Heart left ventricle (tissue), 16 donors: Measurements from ENCODE around the gene ABHD17B. TPM values are rescaled to one million over a fixed set of nuclear protein-coding genes. Genes with fewer than 3 reads are reported as not detected.

Source experiments
- ATAC-seq, 4 donors: fragments of 200-7000 bp; cut with Tn5 transposase; one replicate each; pipeline ENCODE4 v1.9.1; 2020 to 2022; ENCODE audit warnings: moderate library complexity in 4 of 4, mild to moderate bottlenecking in 3 of 4, moderate number of reproducible peaks in 1 of 4
- DNase-seq, 5 donors: peaks; one replicate each; pipeline ENCODE4 v3.0.0-alpha.2; 2020
- H3K27ac ChIP-seq, 12 donors: fragments of 200-600 bp; sonication (generic) in 4 of 12; one replicate each; pipeline versions ENCODE4 v1.5.0 to v1.8.0; 2016 to 2022; ENCODE audit warnings: mild to moderate bottlenecking in 2 of 12
- H3K27me3 ChIP-seq, 9 donors: fragments of 200-600 bp; sonication (generic) in 2 of 9; one replicate each; pipeline versions ENCODE4 v1.5.1 to v1.8.0; 2016 to 2022; ENCODE audit warnings: mild to moderate bottlenecking in 3 of 9
- H3K36me3 ChIP-seq, 9 donors: fragments of 200-600 bp; sonication (generic) in 2 of 9; one replicate each; pipeline versions ENCODE4 v1.5.0 to v1.8.0; 2018 to 2022; ENCODE audit warnings: mild to moderate bottlenecking in 2 of 9
- H3K4me1 ChIP-seq, 12 donors: fragments of 200-600 bp; sonication (generic) in 4 of 12; one replicate each; pipeline versions ENCODE4 v1.5.0 to v1.8.0; 2016 to 2022; ENCODE audit warnings: mild to moderate bottlenecking in 3 of 12
- H3K4me3 ChIP-seq, 12 donors: fragments of 200-600 bp; sonication (generic) in 4 of 12; one replicate each; pipeline versions ENCODE4 v1.5.0 to v1.8.0; 2017 to 2022; ENCODE audit warnings: mild to moderate bottlenecking in 9 of 12, moderate library complexity in 4 of 12
- H3K9me3 ChIP-seq, 12 donors: fragments of 200-600 bp; sonication (generic) in 4 of 12; one replicate each; pipeline versions ENCODE4 v1.5.0 to v1.8.0; 2016 to 2022; ENCODE audit warnings: mild to moderate bottlenecking in 1 of 12
- CTCF ChIP-seq, 12 donors: fragments of 200-600 bp; sonication (generic) in 4 of 12; IDR thresholded peaks; one replicate each; pipeline versions ENCODE4 v1.5.0 to v1.8.0; 2018 to 2022; ENCODE audit warnings: antibody characterized with exemption in 12 of 12, mild to moderate bottlenecking in 5 of 12
- POLR2A ChIP-seq, 2 donors: fragments of 450-650 bp; IDR thresholded peaks; one replicate each; pipeline ENCODE4 v1.6.1; 2017; ENCODE audit warnings: antibody characterized with exemption in 2 of 2, mild to moderate bottlenecking in 2 of 2, moderate library complexity in 2 of 2
- WGBS, 4 donors: extraction: QIAGEN DNeasy Blood & Tissue Kit in 2 of 4; methylation state at CpG; one replicate each; pipeline versions ENCODE4 v1.1.5 to v1.1.7; 2013 to 2018; 5-methylcytosine and 5-hydroxymethylcytosine counted together
- intact Hi-C, 10 donors: fragments of 100-400 bp; cut with DNase I; formaldehyde crosslinking; loops; one replicate each; pipeline versions ENCODE4 v1.11.1 to v1.14.2; 2022
- polyA plus RNA-seq, 2 donors: library from polyadenylated mRNA; stranded (reverse); fragments of 200-250 nt; gene quantifications; one replicate each; pipeline ENCODE4 v1.2.3, GENCODE V29; 2013
- total RNA-seq, 9 donors: library from RNA; depleted of rRNA in 2 of 9; stranded (reverse); fragments of >200 nt in 2 of 9; fragmentation: NEBNext Ultra II Directional in 3 of 9; extraction: Animal tissue kit (Norgen Biotek cat#: 25700) in 3 of 9; gene quantifications; one replicate each; pipeline versions ENCODE4 v1.1.0 to v1.2.4, GENCODE V29; 2016 to 2023
- donor health status: ischemic (EF 13 %, LVEDD 7.1; RV severe dilation, severe dysfunction).
- donor health status: healthy with polysubstance abuse.
- donor health status: DM: no; HTN: yes; CAD: no.
- donor health status: DM: no; HTN: no; CAD: no.
- donor health status: ischemic (EF 25% LVEDD 6.9; RV normal size, moderate dysfunction).
- donor health status: ischemic (EF 25% LVEDD 5.7; RV mildly dilated, moderate dysfunction).
- donor health status: healthy.
- donor health status: DM: yes; HTN: yes; CAD: no.
- donor health status: ischemic (EF 35%, LVEDD 5.7; RV mildly dilated, moderate dysfunction).
- donor health status: nonischemic (EF 11% LVEDD 7.7; RV severe dilation, severe dysfunction).
- donor health status: DM: yes; HTN: yes; CAD: no.
- donor health status: PGD.
- donor health status: ischemic (EF 29% LVEDD 5.4; RV normal size, mild dysfunction).
- donor health status: nonischemic (EF 23%, LVEDD 6.1; RV moderate dilation, normal function).

ABHD17B gene
- total and polyA plus RNA-seq, 11 donors = 2.7 to 15.9 (median 10.8) TPM

GRCh38 chr9:71928806-71929205 lies 17.8 kb upstream of the ABHD17B start:
- WGBS, 4 donors = 83 to 98% (median 93%) methylated on average over 2 of the region's 2 CpGs
- ATAC-seq (no peak), DNase-seq (no peak)
- H3K27me3 ChIP-seq = no peaks in the 10 kb centered on the region
- no peak overlapping the region for H3K4me3 ChIP-seq
- TF ChIP-seq POLR2A (IDR thresholded peaks at IDR 0.05) (no peak), CTCF (IDR thresholded peaks at IDR 0.05) (no peak)
- H3K36me3 ChIP-seq = no peaks in the 10 kb centered on the region
- H3K27ac ChIP-seq = no peak overlapping the region
- peaks cover 0 to 13% (median under 1%) of the 10 kb centered on the region in 12 donors for H3K4me1 ChIP-seq
- no peaks in the 10 kb centered on the region for H3K9me3 ChIP-seq
- intact Hi-C loops = no loop called here

- Histone ChIP-seq H3K4me3 (no peak overlapping the region), H3K4me1 (peaks cover 0 to 17% (median 1%) of the 10 kb centered on the region in 12 donors), H3K27ac (no peak overlapping the region), H3K9me3 (no peaks in the 10 kb centered on the region), H3K36me3 (no peaks in the 10 kb centered on the region), H3K27me3 (no peaks in the 10 kb centered on the region)
- ATAC-seq (no peak), DNase-seq (no peak)
- intact Hi-C loops = no loop called here
- TF ChIP-seq CTCF (IDR thresholded peaks at IDR 0.05) (no peak), POLR2A (IDR thresholded peaks at IDR 0.05) (no peak)
- 95 to 100% (median 98%) methylated on average over 1 of the region's 1 CpG for WGBS, 4 donors
These were observed 17.4 kb upstream of the ABHD17B start for GRCh38 chr9:71928376-71928775.

DNA sequence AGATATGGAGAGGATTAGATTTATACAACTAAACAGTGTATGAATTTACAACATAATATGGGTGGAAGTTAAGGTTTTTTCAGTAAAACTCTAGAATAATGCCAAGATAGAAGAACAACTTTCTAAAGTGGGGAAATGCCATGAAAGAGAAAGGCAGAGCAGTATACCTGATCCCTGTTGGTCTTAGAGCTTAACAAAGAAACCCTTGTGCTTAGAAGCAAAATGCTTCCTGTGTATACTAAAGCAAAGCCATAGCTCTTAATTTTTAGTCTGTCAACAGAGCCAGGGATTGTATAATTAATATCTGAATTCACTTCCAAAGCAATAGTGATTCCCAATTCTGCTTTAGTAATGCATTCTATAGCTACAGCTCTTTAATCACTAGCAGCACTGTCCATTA lies 14.8 kb upstream of the ABHD17B start:
- H3K36me3 ChIP-seq = peaks cover 0 to 7% (median 0%) of the 10 kb centered on the region in 9 donors
- no peaks in the 10 kb centered on the region for H3K9me3 ChIP-seq
- intact Hi-C loops = no loop called here
- ATAC-seq (no peak), DNase-seq (no peak)
- no peak overlapping the region for H3K4me3 ChIP-seq
- H3K4me1 ChIP-seq = peaks cover 0 to 17% (median 1%) of the 10 kb centered on the region in 12 donors
- no peak overlapping the region for H3K27ac ChIP-seq
- no peaks in the 10 kb centered on the region for H3K27me3 ChIP-seq
- TF ChIP-seq POLR2A (IDR thresholded peaks at IDR 0.05) = no peak
- no peak for TF ChIP-seq CTCF (IDR thresholded peaks at IDR 0.05)

- no peak for TF ChIP-seq POLR2A (IDR thresholded peaks at IDR 0.05)
- no peak for TF ChIP-seq CTCF (IDR thresholded peaks at IDR 0.05)
- no peak overlapping the region for H3K27ac ChIP-seq
- no peaks in the 10 kb centered on the region for H3K9me3 ChIP-seq
These were observed 13.6 kb upstream of the ABHD17B start for GRCh38 chr9:71924576-71924975.

More at GRCh38 chr9:71924576-71924975, 13.6 kb upstream of the ABHD17B start:
- DNase-seq (no peak), ATAC-seq (no peak)
- H3K36me3 ChIP-seq = peaks cover 0 to 17% (median 0%) of the 10 kb centered on the region in 9 donors
- H3K4me3 ChIP-seq = no peak overlapping the region
- intact Hi-C loops = no loop called here
- H3K4me1 ChIP-seq = peaks cover 0 to 17% (median 0%) of the 10 kb centered on the region in 12 donors
- no peaks in the 10 kb centered on the region for H3K27me3 ChIP-seq
